A673 (cell line): Measurements from ENCODE around the gene ESPN.

Experiments used
- EZH2 ChIP-seq: fragments of 200-600 bp; sonication (generic); IDR thresholded peaks from 2 replicates; pipeline ENCODE4 v1.6.1; 2017; ENCODE audit warnings: borderline replicate concordance, low read depth, mild to moderate bottlenecking, mixed read lengths, antibody characterized with exemption, low read length; ENCODE audit not compliant: poor library complexity, severe bottlenecking
- TF ChIP-seq, protein P1 (sequence below): fragments of 300-800, 200-600 bp; sonication (generic); conservative IDR thresholded peaks from 2 replicates; pipeline ENCODE4 v1.5.1; 2017; ENCODE audit warnings: low read depth, mild to moderate bottlenecking, antibody characterized with exemption, low read length, moderate library complexity, mixed read lengths

DNA sequence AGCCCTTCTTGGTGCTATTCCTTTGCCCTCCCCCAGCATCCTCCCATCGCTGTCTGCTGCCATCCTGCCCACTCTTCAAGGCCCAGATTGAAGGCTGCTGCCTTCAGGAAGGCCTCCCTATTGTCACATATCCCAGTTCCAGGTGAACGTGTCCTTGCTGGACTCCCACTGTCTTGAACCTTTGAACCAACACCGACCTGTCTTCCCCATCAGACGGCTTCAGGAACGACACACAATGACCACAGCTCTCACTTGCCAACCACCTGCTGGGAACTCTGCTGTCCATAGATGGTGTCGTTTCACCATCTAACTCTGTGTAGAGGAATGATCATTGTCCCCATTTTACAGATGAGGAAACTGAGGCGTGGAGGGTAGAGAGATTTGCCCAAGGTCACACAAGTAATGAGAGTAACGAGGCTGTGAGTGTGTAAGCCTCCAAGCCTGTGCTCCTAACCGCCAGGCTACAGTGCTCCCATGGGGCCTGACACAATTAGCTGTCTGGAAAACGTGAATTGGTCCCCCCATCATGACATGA, 76.8 kb downstream of the ESPN start:
- TF ChIP-seq, protein P1, sequence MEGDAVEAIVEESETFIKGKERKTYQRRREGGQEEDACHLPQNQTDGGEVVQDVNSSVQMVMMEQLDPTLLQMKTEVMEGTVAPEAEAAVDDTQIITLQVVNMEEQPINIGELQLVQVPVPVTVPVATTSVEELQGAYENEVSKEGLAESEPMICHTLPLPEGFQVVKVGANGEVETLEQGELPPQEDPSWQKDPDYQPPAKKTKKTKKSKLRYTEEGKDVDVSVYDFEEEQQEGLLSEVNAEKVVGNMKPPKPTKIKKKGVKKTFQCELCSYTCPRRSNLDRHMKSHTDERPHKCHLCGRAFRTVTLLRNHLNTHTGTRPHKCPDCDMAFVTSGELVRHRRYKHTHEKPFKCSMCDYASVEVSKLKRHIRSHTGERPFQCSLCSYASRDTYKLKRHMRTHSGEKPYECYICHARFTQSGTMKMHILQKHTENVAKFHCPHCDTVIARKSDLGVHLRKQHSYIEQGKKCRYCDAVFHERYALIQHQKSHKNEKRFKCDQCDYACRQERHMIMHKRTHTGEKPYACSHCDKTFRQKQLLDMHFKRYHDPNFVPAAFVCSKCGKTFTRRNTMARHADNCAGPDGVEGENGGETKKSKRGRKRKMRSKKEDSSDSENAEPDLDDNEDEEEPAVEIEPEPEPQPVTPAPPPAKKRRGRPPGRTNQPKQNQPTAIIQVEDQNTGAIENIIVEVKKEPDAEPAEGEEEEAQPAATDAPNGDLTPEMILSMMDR = no peak
- no peak for TF ChIP-seq EZH2
